Fibroblast of pulmonary artery (primary cell): ENCODE data around the gene UBE2G2.

Experiments used
- DNase-seq: peaks from one replicate; pipeline ENCODE4 v3.0.0-alpha.2; 2010; ENCODE audit warnings: low read depth
- H3K4me3 ChIP-seq: replicated peaks from 2 replicates; pipeline ENCODE4 v1.5.1; 2011; ENCODE audit warnings: low read depth, mild to moderate bottlenecking, control low read depth, low read length, moderate library complexity
- CTCF ChIP-seq: IDR thresholded peaks from 2 replicates; pipeline ENCODE4 v1.5.1; 2011; ENCODE audit warnings: mild to moderate bottlenecking, control low read depth, low read length, inconsistent platforms; ENCODE audit errors: missing control alignments

UBE2G2 gene

GRCh38 chr21:44763451-44764318, 37.9 kb downstream of the UBE2G2 start:
- H3K4me3 ChIP-seq: no peak overlapping the region
- no peak for DNase-seq
- no peak for TF ChIP-seq CTCF

GRCh38 chr21:44763050-44763378, 38.6 kb downstream of the UBE2G2 start:
- H3K4me3 ChIP-seq: no peak overlapping the region
- no peak for DNase-seq
- no peak for TF ChIP-seq CTCF

- no peak for DNase-seq
- no peak overlapping the region for H3K4me3 ChIP-seq
- no peak for TF ChIP-seq CTCF
Observed at GRCh38 chr21:44762221-44763049, 39.2 kb downstream of the UBE2G2 start.

- H3K4me3 ChIP-seq: no peak overlapping the region
- no peak for DNase-seq
- TF ChIP-seq CTCF: no peak
Observed at GRCh38 chr21:44761747-44762208, 39.8 kb downstream of the UBE2G2 start.

GRCh38 chr21:44761011-44761729, 40.5 kb downstream of the UBE2G2 start:
- DNase-seq: no peak
- TF ChIP-seq CTCF: peak; percentile 20

GRCh38 chr21:44760376-44760775, 41.2 kb downstream of the UBE2G2 start:
- H3K4me3 ChIP-seq: no peak overlapping the region
- TF ChIP-seq CTCF: no peak
- DNase-seq: no peak

More at GRCh38 chr21:44761011-44761729, 40.5 kb downstream of the UBE2G2 start:
- no peak overlapping the region for H3K4me3 ChIP-seq
